Liver (tissue), 9 donors: ENCODE measurements around the gene TSPO2. TPM values are rescaled to one million over a fixed set of nuclear protein-coding genes. Genes with fewer than 3 reads are reported as not detected.
"Not testable (repeated sequence)": the region's sequence is repeated elsewhere in the genome, so short reads cannot be mapped to it uniquely, and the experiment has no call there.

Experiments
- DNase-seq: peaks from one replicate; pipeline ENCODE4 v3.0.0-alpha.2; 2017; ENCODE audit warnings: low spot score
- H3K27ac ChIP-seq, 2 donors: one replicate each; pipeline ENCODE4 v1.7.0; 2013; ENCODE audit warnings: inconsistent platforms in 2 of 2, low read length in 2 of 2, control low read depth in 1 of 2, low read depth in 1 of 2, mild to moderate bottlenecking in 1 of 2
- H3K27me3 ChIP-seq, 4 donors: one replicate each; pipeline versions ENCODE4 v1.6.1 to v1.7.0; 2013; ENCODE audit warnings: low read length in 3 of 4, inconsistent platforms in 1 of 4, mild to moderate bottlenecking in 1 of 4, moderate library complexity in 1 of 4; ENCODE audit not compliant: control insufficient read depth in 4 of 4, insufficient read depth in 4 of 4
- H3K36me3 ChIP-seq, 4 donors: one replicate each; pipeline versions ENCODE4 v1.6.1 to v1.7.0; 2013; ENCODE audit warnings: low read length in 3 of 4, mild to moderate bottlenecking in 3 of 4, low read depth in 1 of 4, moderate library complexity in 1 of 4; ENCODE audit not compliant: control insufficient read depth in 4 of 4, insufficient read depth in 3 of 4
- H3K4me1 ChIP-seq, 4 donors: one replicate each; pipeline versions ENCODE4 v1.6.1 to v1.7.0; 2013; ENCODE audit warnings: low read length in 3 of 4, mild to moderate bottlenecking in 3 of 4, moderate library complexity in 1 of 4; ENCODE audit not compliant: control insufficient read depth in 4 of 4, insufficient read depth in 4 of 4
- H3K4me3 ChIP-seq, 3 donors: one replicate each; pipeline versions ENCODE4 v1.6.1 to v1.7.0; 2013; ENCODE audit warnings: low read length in 3 of 3, control low read depth in 1 of 3, low read depth in 1 of 3, mild to moderate bottlenecking in 1 of 3
- H3K9ac ChIP-seq, 2 donors: one replicate each; pipeline ENCODE4 v1.7.0; 2013; ENCODE audit warnings: low read length in 2 of 2, mild to moderate bottlenecking in 2 of 2, moderate library complexity in 2 of 2, control low read depth in 1 of 2, low read depth in 1 of 2
- H3K9me3 ChIP-seq, 4 donors: one replicate each; pipeline versions ENCODE4 v1.6.1 to v1.7.0; 2013; ENCODE audit warnings: low read length in 3 of 4; ENCODE audit not compliant: control insufficient read depth in 4 of 4
- EGR1 ChIP-seq, 2 donors: IDR thresholded peaks; 2 replicates each; pipeline ENCODE4 v1.6.1; 2016 to 2018; ENCODE audit warnings: antibody characterized with exemption in 2 of 2, low read depth in 2 of 2
- FOXA1 ChIP-seq: IDR thresholded peaks from 2 replicates; pipeline ENCODE4 v1.6.1; 2016; ENCODE audit warnings: antibody characterized with exemption
- FOXA2 ChIP-seq: IDR thresholded peaks from 2 replicates; pipeline ENCODE4 v1.6.1; 2016; ENCODE audit warnings: antibody characterized with exemption
- GABPA ChIP-seq, 2 donors: IDR thresholded peaks in 1 of 2; conservative IDR thresholded peaks in 1 of 2; 2 replicates each; pipeline ENCODE4 v1.6.1; 2016; ENCODE audit warnings: antibody characterized with exemption in 2 of 2, mild to moderate bottlenecking in 1 of 2, moderate library complexity in 1 of 2
- HNF4G ChIP-seq: IDR thresholded peaks from 2 replicates; pipeline ENCODE4 v1.6.1; 2016; ENCODE audit warnings: antibody characterized with exemption
- JUND ChIP-seq, 2 donors: IDR thresholded peaks; 2 replicates each; pipeline ENCODE4 v1.6.1; 2016; ENCODE audit warnings: antibody characterized with exemption in 2 of 2
- NR2F2 ChIP-seq: IDR thresholded peaks from 2 replicates; pipeline ENCODE4 v1.6.1; 2016; ENCODE audit warnings: antibody characterized with exemption
- RAD21 ChIP-seq, 2 donors: IDR thresholded peaks; 2 replicates each; pipeline ENCODE4 v1.6.1; 2016; ENCODE audit warnings: antibody characterized with exemption in 2 of 2, mild to moderate bottlenecking in 2 of 2
- RXRA ChIP-seq, 2 donors: IDR thresholded peaks; 2 replicates each; pipeline ENCODE4 v1.6.1; 2017 to 2018; ENCODE audit warnings: antibody characterized with exemption in 2 of 2, mild to moderate bottlenecking in 1 of 2
- SP1 ChIP-seq: IDR thresholded peaks from 2 replicates; pipeline ENCODE4 v1.6.1; 2018; ENCODE audit warnings: antibody characterized with exemption, mild to moderate bottlenecking
- TAF1 ChIP-seq: conservative IDR thresholded peaks from 2 replicates; pipeline ENCODE4 v1.6.1; 2016; ENCODE audit warnings: antibody characterized with exemption, mild to moderate bottlenecking
- YY1 ChIP-seq: IDR thresholded peaks from 2 replicates; pipeline ENCODE4 v1.6.1; 2016; ENCODE audit warnings: antibody characterized with exemption, mild to moderate bottlenecking
- WGBS: extraction: QIAGEN DNeasy Blood & Tissue Kit; methylation state at CpG from one replicate; pipeline ENCODE4 v1.1.7; 2013; 5-methylcytosine and 5-hydroxymethylcytosine counted together
- polyA plus RNA-seq, 2 donors: library from polyadenylated mRNA; stranded (reverse) in 1 of 2; unstranded in 1 of 2; fragments of 200-250 nt in 1 of 2; fragments of >200 nt in 1 of 2; fragmentation: Nextera tagmentation in 1 of 2; extraction: Ambion mirVana in 1 of 2; gene quantifications; one replicate each; pipeline versions ENCODE4 v1.2.1 to v1.2.3, GENCODE V29; 2013 to 2015
- total RNA-seq, 2 donors: library from RNA; depleted of rRNA; stranded (reverse); fragments of >200 nt; gene quantifications; one replicate each; pipeline ENCODE4 v1.2.3, GENCODE V29; 2014
- TF ChIP-seq, protein P1 (sequence below): IDR thresholded peaks from 2 replicates; pipeline ENCODE4 v1.6.1; 2016; ENCODE audit warnings: antibody characterized with exemption
- TF ChIP-seq, protein P2 (sequence below): IDR thresholded peaks from 2 replicates; pipeline ENCODE4 v1.6.1; 2016; ENCODE audit warnings: antibody characterized with exemption
- TF ChIP-seq, protein P3 (sequence below): IDR thresholded peaks from 2 replicates; pipeline ENCODE4 v1.6.1; 2016; ENCODE audit warnings: antibody characterized with exemption
- TF ChIP-seq, protein P4 (sequence below): fragments of 150-350 bp; IDR thresholded peaks from 2 replicates; pipeline ENCODE4 v1.5.1; 2017; ENCODE audit warnings: improper control_type of control experiment, low read depth, low read length; ENCODE audit not compliant: missing input control
- TF ChIP-seq, protein P5 (sequence below): IDR thresholded peaks from 2 replicates; pipeline ENCODE4 v1.6.1; 2016; ENCODE audit warnings: antibody characterized with exemption, mild to moderate bottlenecking
- donor health status: healthy.
- donor health status: healthy.
- donor health status: healthy.
- donor health status: healthy.
- donor health status: healthy.

The TSPO2 gene
- total and polyA plus RNA-seq, 4 donors = 0.25 to 64.9 (median 0.43) TPM

DNA sequence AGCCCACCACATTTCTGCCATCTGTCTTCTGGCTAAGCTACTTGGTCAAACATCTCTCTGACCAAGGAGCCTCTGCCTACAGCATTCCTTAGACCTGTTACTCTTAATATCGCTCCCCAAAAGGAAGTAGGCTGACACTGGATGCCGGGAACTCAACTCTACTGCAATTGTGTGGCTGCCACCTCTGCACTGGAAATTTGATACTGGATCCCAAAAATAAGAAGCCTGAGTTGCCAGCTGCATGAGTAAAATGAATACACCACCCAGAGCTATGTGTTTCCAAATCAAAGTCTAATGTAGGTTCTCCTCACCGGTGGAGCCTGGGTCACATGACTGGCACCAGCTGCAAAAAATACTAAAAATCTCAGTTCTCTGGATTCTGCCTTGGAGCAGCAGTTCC is 40.1 kb upstream of the TSPO2 start:
- Histone ChIP-seq H3K4me1 (peaks cover 2 to 7% (median 5%) of the 10 kb centered on the region in 4 donors), H3K4me3 (no peak overlapping the region), H3K9ac (no peak overlapping the region), H3K36me3 (no peaks in the 10 kb centered on the region), H3K27me3 (no peaks in the 10 kb centered on the region), H3K27ac (no peak overlapping the region), H3K9me3 (no peaks in the 10 kb centered on the region)
- TF ChIP-seq GABPA (IDR thresholded peaks at IDR 0.05 in 1 of 2, conservative IDR thresholded peaks at IDR 0.05 in 1 of 2) (no peak), TAF1 (no peak), RAD21 (IDR thresholded peaks at IDR 0.05) (no peak), RXRA (IDR thresholded peaks at IDR 0.05) (no peak), SP1 (no peak), FOXA2 (no peak), FOXA1 (no peak), YY1 (no peak), EGR1 (IDR thresholded peaks at IDR 0.05; ENCODE audit: low read depth in 2 of 2) (no peak), JUND (IDR thresholded peaks at IDR 0.05) (no peak), HNF4G (no peak), NR2F2 (no peak)
- TF ChIP-seq, protein P1, sequence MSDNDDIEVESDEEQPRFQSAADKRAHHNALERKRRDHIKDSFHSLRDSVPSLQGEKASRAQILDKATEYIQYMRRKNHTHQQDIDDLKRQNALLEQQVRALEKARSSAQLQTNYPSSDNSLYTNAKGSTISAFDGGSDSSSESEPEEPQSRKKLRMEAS = no peak
- TF ChIP-seq, protein P2, sequence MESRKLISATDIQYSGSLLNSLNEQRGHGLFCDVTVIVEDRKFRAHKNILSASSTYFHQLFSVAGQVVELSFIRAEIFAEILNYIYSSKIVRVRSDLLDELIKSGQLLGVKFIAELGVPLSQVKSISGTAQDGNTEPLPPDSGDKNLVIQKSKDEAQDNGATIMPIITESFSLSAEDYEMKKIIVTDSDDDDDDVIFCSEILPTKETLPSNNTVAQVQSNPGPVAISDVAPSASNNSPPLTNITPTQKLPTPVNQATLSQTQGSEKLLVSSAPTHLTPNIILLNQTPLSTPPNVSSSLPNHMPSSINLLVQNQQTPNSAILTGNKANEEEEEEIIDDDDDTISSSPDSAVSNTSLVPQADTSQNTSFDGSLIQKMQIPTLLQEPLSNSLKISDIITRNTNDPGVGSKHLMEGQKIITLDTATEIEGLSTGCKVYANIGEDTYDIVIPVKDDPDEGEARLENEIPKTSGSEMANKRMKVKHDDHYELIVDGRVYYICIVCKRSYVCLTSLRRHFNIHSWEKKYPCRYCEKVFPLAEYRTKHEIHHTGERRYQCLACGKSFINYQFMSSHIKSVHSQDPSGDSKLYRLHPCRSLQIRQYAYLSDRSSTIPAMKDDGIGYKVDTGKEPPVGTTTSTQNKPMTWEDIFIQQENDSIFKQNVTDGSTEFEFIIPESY = no peak
- TF ChIP-seq, protein P3, sequence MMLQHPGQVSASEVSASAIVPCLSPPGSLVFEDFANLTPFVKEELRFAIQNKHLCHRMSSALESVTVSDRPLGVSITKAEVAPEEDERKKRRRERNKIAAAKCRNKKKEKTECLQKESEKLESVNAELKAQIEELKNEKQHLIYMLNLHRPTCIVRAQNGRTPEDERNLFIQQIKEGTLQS = no peak
- TF ChIP-seq, protein P4, sequence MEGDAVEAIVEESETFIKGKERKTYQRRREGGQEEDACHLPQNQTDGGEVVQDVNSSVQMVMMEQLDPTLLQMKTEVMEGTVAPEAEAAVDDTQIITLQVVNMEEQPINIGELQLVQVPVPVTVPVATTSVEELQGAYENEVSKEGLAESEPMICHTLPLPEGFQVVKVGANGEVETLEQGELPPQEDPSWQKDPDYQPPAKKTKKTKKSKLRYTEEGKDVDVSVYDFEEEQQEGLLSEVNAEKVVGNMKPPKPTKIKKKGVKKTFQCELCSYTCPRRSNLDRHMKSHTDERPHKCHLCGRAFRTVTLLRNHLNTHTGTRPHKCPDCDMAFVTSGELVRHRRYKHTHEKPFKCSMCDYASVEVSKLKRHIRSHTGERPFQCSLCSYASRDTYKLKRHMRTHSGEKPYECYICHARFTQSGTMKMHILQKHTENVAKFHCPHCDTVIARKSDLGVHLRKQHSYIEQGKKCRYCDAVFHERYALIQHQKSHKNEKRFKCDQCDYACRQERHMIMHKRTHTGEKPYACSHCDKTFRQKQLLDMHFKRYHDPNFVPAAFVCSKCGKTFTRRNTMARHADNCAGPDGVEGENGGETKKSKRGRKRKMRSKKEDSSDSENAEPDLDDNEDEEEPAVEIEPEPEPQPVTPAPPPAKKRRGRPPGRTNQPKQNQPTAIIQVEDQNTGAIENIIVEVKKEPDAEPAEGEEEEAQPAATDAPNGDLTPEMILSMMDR = no peak
- TF ChIP-seq, protein P5, sequence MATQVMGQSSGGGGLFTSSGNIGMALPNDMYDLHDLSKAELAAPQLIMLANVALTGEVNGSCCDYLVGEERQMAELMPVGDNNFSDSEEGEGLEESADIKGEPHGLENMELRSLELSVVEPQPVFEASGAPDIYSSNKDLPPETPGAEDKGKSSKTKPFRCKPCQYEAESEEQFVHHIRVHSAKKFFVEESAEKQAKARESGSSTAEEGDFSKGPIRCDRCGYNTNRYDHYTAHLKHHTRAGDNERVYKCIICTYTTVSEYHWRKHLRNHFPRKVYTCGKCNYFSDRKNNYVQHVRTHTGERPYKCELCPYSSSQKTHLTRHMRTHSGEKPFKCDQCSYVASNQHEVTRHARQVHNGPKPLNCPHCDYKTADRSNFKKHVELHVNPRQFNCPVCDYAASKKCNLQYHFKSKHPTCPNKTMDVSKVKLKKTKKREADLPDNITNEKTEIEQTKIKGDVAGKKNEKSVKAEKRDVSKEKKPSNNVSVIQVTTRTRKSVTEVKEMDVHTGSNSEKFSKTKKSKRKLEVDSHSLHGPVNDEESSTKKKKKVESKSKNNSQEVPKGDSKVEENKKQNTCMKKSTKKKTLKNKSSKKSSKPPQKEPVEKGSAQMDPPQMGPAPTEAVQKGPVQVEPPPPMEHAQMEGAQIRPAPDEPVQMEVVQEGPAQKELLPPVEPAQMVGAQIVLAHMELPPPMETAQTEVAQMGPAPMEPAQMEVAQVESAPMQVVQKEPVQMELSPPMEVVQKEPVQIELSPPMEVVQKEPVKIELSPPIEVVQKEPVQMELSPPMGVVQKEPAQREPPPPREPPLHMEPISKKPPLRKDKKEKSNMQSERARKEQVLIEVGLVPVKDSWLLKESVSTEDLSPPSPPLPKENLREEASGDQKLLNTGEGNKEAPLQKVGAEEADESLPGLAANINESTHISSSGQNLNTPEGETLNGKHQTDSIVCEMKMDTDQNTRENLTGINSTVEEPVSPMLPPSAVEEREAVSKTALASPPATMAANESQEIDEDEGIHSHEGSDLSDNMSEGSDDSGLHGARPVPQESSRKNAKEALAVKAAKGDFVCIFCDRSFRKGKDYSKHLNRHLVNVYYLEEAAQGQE = no peak
- DNase-seq = no peak
- 75% methylated on average over 3 of the region's 3 CpGs for WGBS

DNA sequence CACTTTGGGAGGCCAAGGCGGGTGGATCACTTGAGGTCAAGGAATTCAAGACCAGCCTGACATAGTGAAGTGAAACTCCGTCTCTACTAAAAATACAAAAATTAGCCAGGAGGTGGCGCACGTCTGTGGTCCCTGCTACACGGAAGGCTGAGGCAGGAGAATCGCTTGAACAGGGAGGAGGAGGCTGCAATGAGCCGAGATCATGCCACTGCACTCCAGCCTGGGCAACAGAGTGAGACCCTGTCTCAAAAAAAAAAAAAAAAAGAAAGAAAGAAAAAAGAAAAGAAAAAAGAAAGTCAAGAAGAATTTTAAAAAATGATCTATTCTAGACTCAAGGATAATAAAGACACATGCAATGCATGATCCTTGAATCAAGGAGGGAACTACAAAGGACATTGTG is 36.0 kb upstream of the TSPO2 start:
- not testable (repeated sequence) for H3K9me3 ChIP-seq, H3K36me3 ChIP-seq, H3K9ac ChIP-seq, H3K4me3 ChIP-seq, H3K27me3 ChIP-seq, H3K4me1 ChIP-seq, H3K27ac ChIP-seq
- DNase-seq = peak; percentile 71
- 2% methylated on average over 7 of the region's 7 CpGs for WGBS
- TF ChIP-seq RAD21 (IDR thresholded peaks at IDR 0.05) = peak; percentile 76 to 84
- TF ChIP-seq, protein P4 = peak; percentile 55

DNA sequence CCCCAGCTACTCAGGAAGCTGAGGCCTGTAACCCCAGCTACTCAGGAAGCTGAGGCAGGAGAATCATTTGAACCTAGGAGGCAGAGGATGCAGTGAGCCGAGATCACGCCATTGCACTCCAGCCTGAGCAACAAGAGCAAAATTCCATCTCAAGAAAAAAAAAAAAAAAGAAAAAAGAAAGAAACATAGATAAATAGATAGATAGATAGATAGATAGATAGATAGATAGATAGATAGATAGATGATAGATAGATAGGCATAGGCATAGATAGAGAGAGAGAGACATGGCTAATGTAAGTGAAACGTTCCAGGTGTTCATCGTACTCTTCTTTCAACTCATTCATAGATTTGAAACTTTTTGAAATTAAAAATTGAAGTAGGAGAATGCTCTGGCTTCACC is 35.3 kb upstream of the TSPO2 start:
- not testable (repeated sequence) for H3K4me3 ChIP-seq, H3K36me3 ChIP-seq, H3K9me3 ChIP-seq, DNase-seq, H3K27me3 ChIP-seq, H3K9ac ChIP-seq, H3K27ac ChIP-seq
- WGBS = 94% methylated on average over 4 of the region's 4 CpGs
- H3K4me1 ChIP-seq = peaks cover 3 to 10% (median 9%) of the 10 kb centered on the region in 4 donors
